ENCODE data around the gene HSPA5.
"Not testable (repeated sequence)": the region's sequence is repeated elsewhere in the genome, so short reads cannot be mapped to it uniquely, and the experiment has no call there.

HSPA5 gene

DNA sequence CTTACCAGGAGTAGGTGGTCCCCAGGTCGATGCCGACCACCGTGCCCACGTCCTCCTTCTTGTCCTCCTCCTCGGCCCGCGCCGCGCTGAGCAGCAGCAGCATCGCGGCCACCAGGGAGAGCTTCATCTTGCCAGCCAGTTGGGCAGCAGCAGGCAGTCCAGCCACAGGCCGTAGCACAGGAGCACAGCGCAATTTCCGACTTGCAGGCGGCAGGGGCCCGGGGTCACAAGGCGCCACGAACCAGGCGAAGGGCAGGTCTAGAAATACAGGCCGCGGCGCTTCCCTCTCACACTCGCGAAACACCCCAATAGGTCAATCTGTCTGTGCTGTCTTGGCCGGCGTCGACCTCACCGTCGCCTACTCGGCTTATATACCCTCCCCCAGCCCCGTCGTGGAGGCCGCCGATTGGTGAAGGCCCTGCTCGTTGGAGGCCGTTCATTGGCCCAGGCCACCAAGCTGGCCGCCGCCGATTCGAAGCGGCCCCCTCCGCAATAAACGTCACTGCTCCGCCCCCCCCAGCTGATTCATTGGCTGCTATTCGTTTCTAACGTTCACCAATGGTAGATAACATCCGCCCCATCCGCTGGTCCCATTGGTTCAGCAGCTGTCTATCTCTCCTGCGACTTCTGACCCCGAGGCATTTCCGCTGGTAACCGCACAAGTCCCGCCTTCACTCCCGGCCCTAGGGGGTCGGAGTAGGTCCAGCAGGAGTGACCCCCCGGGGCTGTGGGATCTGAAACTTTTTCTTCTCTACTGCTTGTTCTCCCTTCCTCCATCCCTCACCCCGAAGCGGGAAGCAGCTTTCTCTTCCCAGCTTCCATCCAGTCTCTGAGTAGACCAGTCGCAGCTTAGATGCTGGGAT lies at the start of gene HSPA5:
TSS of gene HSPA5 (minus strand) at position 344 of the 863 bp plus-strand sequence. CDS start at position 127, 217 bp downstream.
- peak; percentile 99 to 100 for DNase-seq (ENCODE audit: low read depth in 1 of 2, low spot score in 1 of 2)
- TF ChIP-seq JUND (IDR thresholded peaks at IDR 0.05; ENCODE audit: low read depth) = no peak
- in situ Hi-C loops (cut with HindIII; ENCODE audit: low pct_unique_long_range_greater_than_20kb, low sequenced_read_pairs) = no loop called here

DNA sequence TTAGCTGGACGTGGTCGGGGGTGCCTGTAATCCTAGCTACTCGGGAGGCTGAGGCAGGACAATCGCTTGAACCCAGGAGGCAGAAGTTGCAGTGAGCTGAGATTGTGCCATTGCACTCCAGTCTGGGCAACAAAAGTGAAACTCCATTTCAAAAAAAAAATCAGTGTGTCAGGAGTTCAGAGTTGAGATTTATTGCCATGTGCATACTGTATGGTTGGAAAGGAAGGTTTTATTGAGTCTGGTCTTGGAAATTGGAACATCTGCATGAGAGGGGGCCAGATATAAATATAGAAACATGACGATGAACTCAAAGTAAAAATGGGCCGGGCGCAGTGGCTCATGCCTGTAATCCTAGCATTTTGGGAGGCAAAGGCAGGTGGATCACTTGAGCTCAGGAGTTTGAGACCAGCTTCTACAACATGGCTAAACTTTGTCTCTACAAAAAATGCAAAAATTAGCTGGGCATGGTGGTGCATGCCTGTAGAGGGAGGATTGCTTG lies 45.8 kb upstream of the HSPA5 start:
- in situ Hi-C loops (cut with HindIII; ENCODE audit: low pct_unique_long_range_greater_than_20kb, low sequenced_read_pairs); DNase-seq (ENCODE audit: low read depth in 1 of 2, low spot score in 1 of 2): not testable (repeated sequence)

DNA sequence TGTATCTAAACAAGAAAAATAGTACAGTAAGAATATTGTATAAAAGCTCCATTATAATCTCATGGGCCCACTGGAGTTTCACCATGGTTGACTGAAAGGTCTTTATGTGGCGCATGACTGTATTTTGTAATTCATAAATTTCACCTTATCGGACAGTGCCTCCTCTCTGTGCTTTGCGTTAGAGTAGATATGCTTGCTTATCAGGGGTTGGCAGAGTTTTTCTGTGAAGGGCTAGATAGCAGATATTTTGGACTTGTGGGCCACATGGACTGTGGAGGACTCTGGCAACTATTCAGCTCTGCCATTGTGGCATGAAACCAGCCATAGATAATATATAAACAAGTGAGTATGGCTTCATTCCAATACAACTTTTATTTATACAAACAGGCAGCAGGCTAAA lies 43.7 kb upstream of the HSPA5 start:
- DNase-seq (ENCODE audit: low read depth in 1 of 2, low spot score in 1 of 2) = no peak
- in situ Hi-C loops (cut with HindIII; ENCODE audit: low pct_unique_long_range_greater_than_20kb, low sequenced_read_pairs) = no loop called here
- TF ChIP-seq JUND (IDR thresholded peaks at IDR 0.05; ENCODE audit: low read depth) = no peak

DNA sequence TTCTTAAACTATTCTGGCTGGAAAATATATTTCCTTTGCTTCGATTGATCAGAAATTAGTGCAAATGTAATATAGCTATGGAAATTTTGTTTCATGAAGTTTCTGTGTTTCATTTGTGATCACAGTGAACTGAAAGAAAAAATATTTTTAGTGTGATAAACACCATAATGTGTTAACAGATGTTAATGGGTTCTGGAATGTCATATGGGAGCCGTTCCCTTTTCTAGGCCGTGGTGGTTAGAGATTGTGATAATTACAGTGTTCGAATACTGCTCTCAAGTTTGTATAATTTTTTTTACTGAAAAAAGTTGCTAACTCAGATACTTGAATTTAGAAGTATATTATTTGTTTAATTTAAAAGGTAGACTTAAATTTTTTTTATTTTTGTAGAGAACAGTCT lies 39.8 kb upstream of the HSPA5 start:
- in situ Hi-C loops (cut with HindIII; ENCODE audit: low pct_unique_long_range_greater_than_20kb, low sequenced_read_pairs) = no loop called here
- no peak for DNase-seq (ENCODE audit: low read depth in 1 of 2, low spot score in 1 of 2)
- no peak for TF ChIP-seq JUND (IDR thresholded peaks at IDR 0.05; ENCODE audit: low read depth)

DNA sequence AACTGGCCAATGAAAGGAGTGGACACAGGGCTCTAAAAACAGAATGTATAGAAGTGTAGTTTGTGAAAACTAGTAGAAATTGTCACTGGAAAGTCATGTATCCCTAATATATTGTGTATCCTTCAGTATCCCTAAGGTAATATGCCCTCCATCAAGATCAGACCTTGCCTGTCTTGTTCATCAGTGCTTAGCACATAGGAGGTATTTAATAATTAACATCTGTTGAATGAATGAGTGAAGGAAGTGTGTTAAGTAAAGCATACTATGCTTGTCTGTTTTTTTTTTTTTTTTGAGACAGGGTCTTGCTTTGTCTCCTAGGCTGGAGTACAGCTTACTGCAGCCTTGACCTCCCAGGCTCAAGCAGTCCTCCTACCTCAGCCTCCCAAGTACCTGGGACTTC lies 36.3 kb upstream of the HSPA5 start:
- in situ Hi-C loops (cut with HindIII; ENCODE audit: low pct_unique_long_range_greater_than_20kb, low sequenced_read_pairs) = no loop called here
- TF ChIP-seq JUND (IDR thresholded peaks at IDR 0.05; ENCODE audit: low read depth) = no peak
- no peak for DNase-seq (ENCODE audit: low read depth in 1 of 2, low spot score in 1 of 2)

DNA sequence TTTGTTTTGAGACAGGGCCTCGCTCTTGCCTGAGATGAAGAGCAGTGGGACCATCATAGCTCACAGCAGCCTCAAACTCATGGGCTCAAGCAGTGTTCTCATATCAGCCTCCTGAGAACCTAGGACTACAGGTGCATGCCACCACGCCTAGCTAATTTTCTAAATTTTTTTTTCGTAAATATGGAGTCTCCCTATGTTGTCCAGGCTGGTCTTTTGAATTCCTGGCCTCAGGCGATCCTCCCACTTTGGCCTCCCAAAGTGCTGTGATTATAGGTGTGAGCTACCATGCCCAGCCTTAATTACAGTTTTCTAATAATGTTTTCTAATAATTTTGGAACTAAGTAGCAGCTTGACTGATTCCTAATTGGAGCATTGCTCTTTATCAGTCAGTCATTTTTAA lies 35.6 kb upstream of the HSPA5 start:
- in situ Hi-C loops (cut with HindIII; ENCODE audit: low pct_unique_long_range_greater_than_20kb, low sequenced_read_pairs) = no loop called here
- no peak for TF ChIP-seq JUND (IDR thresholded peaks at IDR 0.05; ENCODE audit: low read depth)
- DNase-seq (ENCODE audit: low read depth in 1 of 2, low spot score in 1 of 2) = no peak

DNA sequence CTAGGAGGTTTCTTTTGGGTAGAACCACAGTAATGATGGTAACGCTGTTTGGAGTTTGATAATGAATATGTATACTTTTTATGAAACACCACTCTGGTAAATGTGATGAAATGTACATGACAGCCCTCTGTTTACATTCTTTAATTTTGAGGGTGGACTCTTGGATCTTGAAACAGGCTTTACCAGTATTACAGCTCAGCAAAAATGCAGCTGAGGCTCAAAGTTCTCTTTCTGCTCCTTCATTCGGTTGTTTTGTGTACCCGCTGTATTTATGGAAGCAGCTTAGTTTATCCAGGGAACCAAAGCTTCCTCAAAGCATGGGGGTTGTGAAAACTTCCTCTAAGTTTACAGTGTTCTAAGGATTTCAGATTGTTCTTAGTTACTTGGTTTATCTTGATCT lies 31.6 kb upstream of the HSPA5 start:
- in situ Hi-C loops (cut with HindIII; ENCODE audit: low pct_unique_long_range_greater_than_20kb, low sequenced_read_pairs) = no loop called here
- peak; percentile 41; the same call in 1 of the 2 replicates for TF ChIP-seq JUND (IDR thresholded peaks at IDR 0.05; ENCODE audit: low read depth)
- peak; percentile 45 to 91 for DNase-seq (ENCODE audit: low read depth in 1 of 2, low spot score in 1 of 2)

DNA sequence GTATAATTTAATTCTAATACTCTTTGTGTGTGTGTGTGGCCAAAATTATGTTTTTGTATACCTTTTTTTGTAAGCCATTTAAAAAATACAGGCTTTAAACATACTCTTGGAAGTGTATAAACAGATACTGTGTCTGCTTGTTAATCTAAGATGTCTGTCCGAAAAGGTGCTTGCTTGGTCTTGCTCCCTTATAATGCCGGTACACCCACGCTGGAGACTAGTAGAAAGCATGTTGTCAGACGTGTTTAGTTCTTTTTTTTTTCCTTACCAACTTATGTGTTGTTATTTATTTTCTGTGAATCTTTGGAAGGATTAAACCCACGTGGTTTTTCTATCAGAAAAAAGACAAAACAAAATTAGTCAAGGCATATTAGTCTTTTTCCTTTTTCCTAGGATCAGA lies 29.9 kb upstream of the HSPA5 start:
- peak in 1 of 2 experiments; percentile 44 for DNase-seq (ENCODE audit: low read depth in 1 of 2, low spot score in 1 of 2)
- TF ChIP-seq JUND (IDR thresholded peaks at IDR 0.05; ENCODE audit: low read depth) = no peak
- in situ Hi-C loops (cut with HindIII; ENCODE audit: low pct_unique_long_range_greater_than_20kb, low sequenced_read_pairs) = no loop called here

DNA sequence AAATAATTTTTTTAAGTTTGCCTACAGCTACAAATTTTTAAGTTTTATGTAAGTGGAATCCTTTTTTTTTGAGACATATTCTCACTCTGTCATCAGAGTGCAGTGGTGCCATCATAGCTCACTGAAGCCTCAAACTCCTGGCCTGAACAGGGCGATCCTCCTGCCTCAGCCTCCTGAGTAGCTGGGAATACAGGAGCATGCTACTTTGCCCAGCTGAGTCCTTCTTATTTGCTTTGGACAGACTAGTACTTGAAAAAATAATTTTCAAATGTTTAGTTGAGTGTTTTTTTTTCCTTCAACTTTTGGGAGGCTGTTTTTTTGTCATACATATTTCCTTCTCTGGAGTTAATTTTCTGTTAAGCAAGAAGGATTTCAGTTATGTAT lies 27.9 kb upstream of the HSPA5 start:
- no peak for TF ChIP-seq JUND (IDR thresholded peaks at IDR 0.05; ENCODE audit: low read depth)
- in situ Hi-C loops (cut with HindIII; ENCODE audit: low pct_unique_long_range_greater_than_20kb, low sequenced_read_pairs) = no loop called here
- no peak for DNase-seq (ENCODE audit: low read depth in 1 of 2, low spot score in 1 of 2)

DNA sequence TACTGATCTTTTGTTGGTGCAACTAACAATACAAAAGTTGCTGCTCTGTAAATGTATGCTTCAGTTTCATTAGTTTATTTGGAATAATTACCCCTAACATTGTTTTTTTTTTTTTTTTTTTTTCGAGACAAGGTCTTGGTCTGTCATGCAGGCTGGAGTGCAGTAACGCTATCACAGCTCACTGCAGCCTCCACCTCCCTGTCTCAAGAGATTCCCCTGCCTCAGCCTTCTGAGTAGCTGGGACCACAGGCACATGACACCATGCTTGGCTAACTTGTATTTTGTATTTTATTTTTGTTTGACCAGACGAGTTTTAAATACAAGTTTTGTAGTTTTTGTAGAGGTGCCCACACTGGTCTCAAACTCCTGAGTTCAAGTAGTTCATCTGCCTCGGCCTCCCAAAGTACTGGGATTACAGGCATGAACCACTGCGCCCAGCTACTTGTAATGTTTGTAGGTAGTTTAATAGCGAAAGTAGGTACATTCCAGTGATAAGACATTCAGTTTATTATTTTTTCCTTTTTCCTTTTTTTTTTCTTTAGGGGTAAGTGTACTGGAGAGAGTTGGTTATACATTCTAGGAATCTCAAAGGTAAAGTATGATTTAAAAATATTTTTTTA lies 27.4 kb upstream of the HSPA5 start:
- no peak for DNase-seq (ENCODE audit: low read depth in 1 of 2, low spot score in 1 of 2)
- no peak for TF ChIP-seq JUND (IDR thresholded peaks at IDR 0.05; ENCODE audit: low read depth)
- in situ Hi-C loops (cut with HindIII; ENCODE audit: low pct_unique_long_range_greater_than_20kb, low sequenced_read_pairs) = no loop called here

DNA sequence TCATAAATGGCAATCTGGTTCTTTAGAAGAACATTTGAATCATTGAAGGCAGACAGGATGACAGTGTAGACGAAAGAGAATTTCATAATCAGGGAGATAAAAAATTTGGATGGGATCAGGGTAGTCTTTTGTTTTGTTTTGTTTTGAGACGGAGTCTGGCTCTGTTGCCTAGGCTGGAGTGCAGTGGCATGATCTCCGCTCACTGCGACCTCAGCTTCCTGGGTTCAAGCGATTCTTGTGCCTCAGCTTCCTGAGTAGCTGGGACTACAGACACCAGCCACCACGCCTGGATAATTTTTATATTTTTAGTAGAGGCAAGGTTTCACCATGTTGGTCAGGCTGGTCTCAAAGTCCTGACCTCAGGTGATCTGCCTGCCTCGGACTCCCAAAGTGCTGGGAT lies 22.9 kb upstream of the HSPA5 start:
- DNase-seq (ENCODE audit: low read depth in 1 of 2, low spot score in 1 of 2); in situ Hi-C loops (cut with HindIII; ENCODE audit: low pct_unique_long_range_greater_than_20kb, low sequenced_read_pairs): not testable (repeated sequence)

DNA sequence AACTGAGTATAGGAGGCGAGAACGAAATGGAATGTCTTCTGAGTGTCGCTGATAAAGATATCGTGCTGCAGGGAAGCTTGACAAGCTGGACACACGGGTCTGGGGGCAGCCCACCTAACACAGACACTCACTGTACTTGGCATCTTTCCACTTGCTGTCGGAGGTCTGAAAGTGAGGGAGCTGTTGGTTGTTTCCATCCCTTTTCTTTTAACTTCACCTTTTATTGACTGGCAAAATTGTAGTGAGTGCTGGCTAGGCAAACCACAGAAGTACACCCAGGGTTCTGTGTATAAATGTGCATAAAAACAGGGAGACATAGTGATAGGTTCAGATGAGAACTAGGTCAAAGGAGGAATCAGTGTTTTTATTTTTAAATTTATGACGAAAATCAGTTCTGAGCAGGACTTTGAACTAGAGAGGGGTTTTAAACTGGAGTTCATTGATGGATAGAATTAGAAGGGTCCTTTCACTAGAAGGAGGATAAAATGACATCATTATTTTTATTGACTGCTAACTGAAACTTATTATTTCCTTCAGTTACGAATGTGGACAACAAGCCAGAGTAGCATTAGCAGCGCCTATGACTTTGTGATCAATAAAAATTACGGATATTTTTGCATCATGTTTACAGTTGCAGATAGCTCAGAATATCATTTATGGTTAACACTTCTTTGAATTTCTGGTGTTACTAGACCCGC lies 21.3 kb upstream of the HSPA5 start:
- no peak for TF ChIP-seq JUND (IDR thresholded peaks at IDR 0.05; ENCODE audit: low read depth)
- in situ Hi-C loops (cut with HindIII; ENCODE audit: low pct_unique_long_range_greater_than_20kb, low sequenced_read_pairs) = no loop called here
- DNase-seq (ENCODE audit: low read depth in 1 of 2, low spot score in 1 of 2) = peak in 1 of 2 experiments; percentile 36
